ENCODE measurements around the gene YJU2.

Gene YJU2

GRCh38 chr19:4301590-4302242 lies 54.8 kb downstream of the YJU2 start:
- no peak for DNase-seq

GRCh38 chr19:4302243-4302640 lies 55.4 kb downstream of the YJU2 start, which contains the start of gene TMIGD2:
Gene TMIGD2 (minus strand): TSS chr19:4302389. CDS start chr19:4302385, 4 bp downstream.
- no peak for DNase-seq

GRCh38 chr19:4303819-4304537 lies 57.1 kb downstream of the YJU2 start:
- DNase-seq: no peak

- DNase-seq: peak; percentile 12 to 19
Observed at GRCh38 chr19:4304538-4305256, 57.8 kb downstream of the YJU2 start, which contains the start of gene FSD1. Gene FSD1 (plus strand): TSS chr19:4304598. CDS start chr19:4304747, 149 bp downstream.

GRCh38 chr19:4305257-4305612 lies 58.4 kb downstream of the YJU2 start:
- DNase-seq: no peak

- no peak for DNase-seq
Observed at GRCh38 chr19:4305659-4306058, 58.8 kb downstream of the YJU2 start.

- no peak for DNase-seq
Observed at GRCh38 chr19:4310247-4311121, 63.6 kb downstream of the YJU2 start.

- peak; percentile 15 to 33 for DNase-seq
Observed at GRCh38 chr19:4313847-4314490, 67.1 kb downstream of the YJU2 start.

GRCh38 chr19:4316956-4317355 lies 70.1 kb downstream of the YJU2 start:
- DNase-seq: peak in 1 of 2 donors; percentile 19

GRCh38 chr19:4318460-4318859 lies 71.6 kb downstream of the YJU2 start:
- no peak for DNase-seq

Measured in inflammatory macrophage (primary cell).